GM21786 (cell line): Measurements from ENCODE around the gene CUTA.
A peak's percentile ranks its signal among the peaks of the same experiment; 100 is the strongest.

ENCODE experiments used
- ATAC-seq: cut with Tn5 transposase; IDR thresholded peaks from one replicate; pipeline ENCODE4 v1.9.1; 2021; ENCODE audit not compliant: unreplicated experiment

Gene CUTA

DNA sequence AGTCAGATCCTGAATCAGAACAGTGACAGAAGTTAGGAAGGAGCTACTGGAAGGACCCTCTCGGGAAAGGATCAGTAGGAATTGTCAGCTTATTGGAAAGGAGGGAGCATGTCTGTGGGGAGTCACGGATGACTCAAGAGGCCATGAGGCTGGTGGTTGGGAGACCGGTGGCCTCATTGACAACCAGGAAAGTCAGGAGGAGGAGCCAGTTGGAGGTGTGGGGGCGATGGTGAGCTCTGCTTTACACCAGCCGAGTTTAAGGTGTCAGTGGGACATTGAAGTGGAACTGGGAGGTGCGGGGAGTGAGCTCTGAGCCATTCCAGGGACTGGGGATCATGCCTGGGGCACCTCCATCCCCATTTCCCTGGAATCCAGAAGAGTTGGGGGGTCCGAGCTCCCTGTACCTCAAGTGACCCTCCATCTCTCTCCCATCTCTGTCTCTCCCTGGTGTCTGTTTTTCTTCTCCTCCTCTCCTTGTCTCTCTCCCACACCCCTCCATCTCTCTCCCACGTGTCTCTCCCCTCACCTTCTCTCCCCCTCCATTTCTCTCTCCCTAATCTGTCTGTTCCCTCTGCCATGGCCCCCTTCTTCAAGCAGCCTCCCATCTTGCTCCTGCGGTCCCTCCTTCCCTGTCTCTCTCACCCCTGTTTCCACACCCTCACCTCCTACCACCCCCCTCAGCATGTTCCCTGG lies 22.2 kb upstream of the CUTA start:
- ATAC-seq, result no peak

DNA sequence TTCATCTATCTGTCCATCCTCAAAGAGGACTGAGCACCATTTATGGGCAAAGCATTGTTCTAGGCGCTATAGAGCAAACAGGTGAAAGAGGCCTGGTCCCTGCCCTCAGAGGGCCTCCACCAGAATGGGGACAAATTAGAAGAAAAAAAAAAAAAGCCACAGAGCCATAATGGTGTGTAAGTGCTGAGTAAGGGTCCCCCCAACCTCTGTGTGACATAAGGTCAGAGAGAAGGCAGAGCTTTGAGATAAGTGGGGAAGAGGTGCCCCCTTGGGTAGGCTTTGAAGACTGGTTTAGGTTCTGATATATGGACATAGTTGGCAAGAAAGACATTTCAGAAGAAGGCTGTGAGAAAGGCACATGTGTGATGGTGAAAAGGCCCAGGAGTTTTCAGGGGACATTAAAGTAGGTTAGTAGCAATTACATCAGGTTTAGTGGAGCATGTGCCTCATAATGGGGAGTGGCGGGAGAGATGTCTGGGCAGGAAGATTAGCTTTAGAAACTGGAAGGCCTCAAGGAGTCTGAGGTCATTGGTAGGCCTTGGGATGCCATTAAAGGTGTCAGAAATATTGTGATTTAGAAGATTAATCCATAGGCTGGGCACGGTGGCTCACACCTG lies 21.2 kb upstream of the CUTA start:
- no peak for ATAC-seq

DNA sequence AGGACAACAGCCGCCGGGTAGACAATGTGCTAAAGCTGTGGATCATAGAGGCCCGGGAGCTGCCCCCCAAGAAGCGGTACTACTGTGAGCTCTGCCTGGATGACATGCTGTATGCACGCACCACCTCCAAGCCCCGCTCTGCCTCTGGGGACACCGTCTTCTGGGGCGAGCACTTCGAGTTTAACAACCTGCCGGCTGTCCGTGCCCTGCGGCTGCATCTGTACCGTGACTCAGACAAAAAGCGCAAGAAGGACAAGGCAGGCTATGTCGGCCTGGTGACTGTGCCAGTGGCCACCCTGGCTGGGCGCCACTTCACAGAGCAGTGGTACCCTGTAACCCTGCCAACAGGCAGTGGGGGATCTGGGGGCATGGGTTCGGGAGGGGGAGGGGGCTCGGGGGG lies 19.8 kb upstream of the CUTA start:
- ATAC-seq, result no peak

DNA sequence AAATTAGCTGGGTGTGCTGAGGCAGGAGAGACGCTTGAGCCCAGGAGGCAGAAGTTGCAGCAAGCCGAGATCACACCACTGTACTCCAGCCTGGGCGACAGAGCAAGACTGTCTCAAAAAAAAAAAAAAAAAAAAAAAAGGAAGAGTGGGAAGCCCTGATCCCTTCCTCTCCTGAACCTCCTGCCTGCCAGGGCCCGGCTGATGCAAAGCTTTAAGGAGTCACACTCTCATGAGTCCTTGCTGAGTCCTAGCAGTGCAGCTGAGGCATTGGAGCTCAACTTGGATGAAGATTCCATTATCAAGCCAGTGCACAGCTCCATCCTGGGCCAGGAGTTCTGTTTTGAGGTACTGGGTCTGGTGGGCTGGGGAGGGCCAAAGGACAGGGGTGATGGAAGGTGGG lies 17.1 kb upstream of the CUTA start:
- no peak for ATAC-seq

DNA sequence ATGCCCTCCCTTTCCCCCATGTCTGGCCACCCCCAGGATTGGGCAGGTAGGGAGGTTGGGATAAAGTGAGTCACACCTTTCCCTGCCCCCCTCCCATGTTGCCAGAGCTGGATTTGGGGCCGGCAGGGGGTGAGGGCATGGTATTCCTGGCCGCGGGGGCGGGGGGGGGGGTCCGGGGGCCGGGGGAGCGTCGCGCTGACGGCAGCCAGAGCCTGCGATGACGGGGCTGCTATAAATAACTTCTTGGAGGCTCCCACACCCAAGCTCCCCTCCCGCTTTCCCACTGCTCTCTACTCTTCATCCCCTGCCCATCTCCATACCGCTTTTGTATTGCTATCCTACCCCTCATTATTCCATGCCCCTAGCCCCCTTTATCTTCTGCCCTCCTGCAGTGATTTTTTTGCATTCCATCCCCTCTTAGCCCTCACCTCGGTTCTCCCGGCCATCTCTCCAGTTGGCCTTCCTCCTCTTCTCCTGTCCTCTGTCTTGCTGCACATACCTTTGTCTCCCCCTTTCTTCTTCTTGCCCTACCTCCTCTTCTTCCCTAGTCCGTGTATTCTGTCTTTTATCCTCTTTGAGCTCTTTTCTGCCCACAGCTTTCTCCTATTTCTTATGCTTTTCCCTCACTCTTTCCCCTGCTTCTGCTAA lies 15.8 kb upstream of the CUTA start:
- ATAC-seq, result no peak

DNA sequence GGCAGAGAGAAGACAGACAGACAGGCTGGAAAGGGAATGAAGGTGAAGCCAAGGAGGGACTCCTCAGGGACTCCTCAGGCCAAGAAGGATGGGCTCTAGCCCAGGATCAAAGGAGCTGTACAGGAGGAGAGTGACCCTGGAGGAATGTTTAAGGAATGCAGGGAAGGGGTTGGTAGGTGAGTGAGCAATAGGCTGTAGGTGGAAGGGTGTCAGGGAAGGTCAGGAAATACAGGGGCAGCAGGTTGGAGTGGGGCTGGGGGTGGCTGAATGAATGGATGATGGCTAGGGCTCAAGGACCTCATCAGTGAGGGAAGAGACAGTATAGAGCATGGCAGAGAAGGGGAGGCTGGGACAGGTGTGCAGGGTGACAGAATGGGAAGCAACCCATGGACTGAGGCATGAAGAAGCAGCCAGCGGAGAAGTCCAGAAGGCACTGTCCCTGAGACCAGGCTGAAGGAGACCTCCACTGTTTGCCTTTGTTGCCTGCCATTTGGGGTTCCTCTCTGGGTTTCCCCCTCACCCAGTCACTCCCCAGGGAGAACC lies 15.2 kb upstream of the CUTA start:
- ATAC-seq, result no peak

DNA sequence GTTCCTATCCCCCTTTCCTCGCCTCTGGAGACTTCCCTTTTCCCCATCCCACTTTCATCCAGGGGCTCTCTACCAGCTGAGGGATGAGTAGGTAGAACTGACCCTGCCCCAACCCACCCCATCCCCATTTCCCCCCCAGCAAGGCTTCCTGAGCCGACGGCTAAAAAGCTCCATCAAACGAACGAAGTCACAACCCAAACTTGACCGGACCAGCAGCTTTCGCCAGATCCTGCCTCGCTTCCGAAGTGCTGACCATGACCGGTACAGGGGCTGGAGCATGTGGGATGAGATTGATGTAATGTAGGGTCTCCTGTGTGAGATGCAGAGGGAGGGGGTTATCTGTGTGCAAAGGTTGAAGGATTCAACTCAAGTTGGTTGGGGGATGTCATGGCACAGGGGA lies 14.6 kb upstream of the CUTA start:
- no peak for ATAC-seq

DNA sequence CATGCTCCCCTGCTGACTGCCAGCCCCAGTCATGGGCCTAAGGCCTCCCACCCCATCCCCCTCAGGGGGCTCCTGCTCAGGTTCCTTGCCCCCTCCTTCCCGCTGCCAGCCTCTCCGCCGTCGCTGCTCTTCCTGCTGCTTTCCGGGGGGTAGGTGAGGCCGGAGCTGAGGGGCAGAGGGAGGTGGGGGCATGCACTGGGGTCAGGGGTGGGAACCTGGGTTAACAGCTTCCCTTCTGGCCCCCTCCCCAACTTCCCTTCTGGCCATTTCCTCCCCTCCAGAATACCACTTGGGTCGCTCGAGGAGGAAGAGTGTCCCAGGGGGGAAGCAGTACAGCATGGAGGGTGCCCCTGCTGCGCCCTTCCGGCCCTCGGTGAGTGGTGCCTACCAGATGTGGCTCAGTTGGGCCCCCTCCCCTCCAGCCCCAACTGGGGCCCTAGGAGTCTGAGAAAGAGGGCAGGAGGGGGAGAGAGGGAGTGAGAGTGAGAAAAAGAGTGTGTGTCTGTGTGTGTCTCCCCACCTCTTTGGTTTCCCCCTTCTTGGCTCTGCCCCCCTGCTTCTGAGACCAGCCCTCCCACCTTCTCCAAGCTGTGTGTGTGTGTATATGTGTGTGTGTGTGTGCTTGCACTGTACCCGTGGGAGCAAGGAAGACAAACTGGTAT lies 14.1 kb upstream of the CUTA start:
- ATAC-seq, result no peak

DNA sequence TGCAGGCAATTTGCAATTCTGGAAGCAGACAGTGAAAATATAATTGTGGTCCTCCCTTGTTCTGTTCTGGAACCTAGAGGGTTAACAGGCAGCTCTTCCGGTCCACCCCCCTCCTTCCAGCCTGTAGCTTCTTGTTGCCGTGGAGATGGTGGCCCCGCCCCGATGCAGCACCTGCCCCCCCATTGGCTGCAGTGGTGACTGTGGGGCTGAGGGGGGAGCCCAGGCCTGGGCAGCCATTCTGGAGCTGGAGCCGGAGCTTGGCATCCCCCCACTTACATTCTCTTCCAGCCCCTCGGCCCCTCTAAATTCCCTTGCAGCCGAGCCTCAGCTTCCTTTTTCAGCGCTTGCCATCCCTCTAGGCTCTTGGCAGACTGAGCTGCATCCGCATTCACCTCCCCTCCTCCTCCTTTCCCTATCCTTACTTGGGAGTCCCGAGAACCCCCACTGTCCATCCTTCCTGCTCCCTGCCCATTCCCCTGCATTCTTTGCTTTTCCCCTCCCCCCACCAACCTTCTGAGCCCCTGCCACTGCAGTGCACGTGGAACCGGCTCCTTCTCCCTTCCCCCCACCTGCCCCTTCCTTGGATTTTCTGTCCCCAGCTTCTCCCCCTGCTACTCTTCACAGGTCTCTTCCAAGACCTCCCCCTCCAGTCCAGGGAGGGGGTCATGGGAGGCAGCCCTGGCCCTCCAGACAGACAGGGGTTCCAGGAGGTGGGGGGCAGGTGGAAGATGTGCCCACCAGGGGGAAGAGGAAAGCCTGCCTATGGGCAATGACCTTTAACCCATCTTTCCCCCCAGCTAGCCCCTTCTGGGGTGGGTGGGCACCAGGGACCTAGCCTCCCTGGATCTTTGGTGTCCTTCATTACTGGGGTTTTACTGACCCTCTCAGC lies 13.3 kb upstream of the CUTA start:
- peak; percentile 61 for ATAC-seq

DNA sequence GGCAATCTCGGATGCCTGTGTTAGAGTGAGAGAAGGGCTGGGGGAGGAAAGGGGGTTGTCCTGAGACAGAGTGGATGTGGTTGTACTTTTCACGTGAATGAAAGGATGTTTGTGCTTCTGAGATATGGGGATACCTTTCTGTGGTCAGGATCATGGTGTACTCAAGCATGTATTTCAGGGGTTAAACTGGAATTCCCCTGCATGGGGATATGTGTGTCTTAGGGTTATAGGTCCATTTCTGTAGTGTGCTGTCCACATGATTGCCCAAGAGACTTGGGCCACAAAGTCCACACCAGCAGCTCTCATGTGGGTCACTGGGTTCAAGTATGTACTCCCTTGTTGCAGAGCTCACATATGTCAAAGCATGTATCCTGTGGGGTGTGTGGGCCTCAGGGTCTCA lies 12.4 kb upstream of the CUTA start:
- no peak for ATAC-seq

DNA sequence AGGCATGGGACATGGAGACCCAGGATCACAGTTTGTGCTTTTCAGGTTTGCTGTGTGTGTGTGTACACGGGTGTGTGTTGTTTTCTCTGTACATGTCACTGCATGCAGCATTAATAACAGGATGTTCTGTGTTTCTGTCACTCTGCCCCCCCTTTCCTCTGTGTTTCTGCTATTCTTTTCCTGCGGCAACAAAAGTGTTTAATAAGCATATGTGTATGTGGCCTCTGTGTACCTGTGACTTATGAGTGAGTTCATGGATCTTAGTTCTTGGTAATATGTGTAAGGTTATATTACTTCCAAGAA lies 11.8 kb upstream of the CUTA start:
- no peak for ATAC-seq

DNA sequence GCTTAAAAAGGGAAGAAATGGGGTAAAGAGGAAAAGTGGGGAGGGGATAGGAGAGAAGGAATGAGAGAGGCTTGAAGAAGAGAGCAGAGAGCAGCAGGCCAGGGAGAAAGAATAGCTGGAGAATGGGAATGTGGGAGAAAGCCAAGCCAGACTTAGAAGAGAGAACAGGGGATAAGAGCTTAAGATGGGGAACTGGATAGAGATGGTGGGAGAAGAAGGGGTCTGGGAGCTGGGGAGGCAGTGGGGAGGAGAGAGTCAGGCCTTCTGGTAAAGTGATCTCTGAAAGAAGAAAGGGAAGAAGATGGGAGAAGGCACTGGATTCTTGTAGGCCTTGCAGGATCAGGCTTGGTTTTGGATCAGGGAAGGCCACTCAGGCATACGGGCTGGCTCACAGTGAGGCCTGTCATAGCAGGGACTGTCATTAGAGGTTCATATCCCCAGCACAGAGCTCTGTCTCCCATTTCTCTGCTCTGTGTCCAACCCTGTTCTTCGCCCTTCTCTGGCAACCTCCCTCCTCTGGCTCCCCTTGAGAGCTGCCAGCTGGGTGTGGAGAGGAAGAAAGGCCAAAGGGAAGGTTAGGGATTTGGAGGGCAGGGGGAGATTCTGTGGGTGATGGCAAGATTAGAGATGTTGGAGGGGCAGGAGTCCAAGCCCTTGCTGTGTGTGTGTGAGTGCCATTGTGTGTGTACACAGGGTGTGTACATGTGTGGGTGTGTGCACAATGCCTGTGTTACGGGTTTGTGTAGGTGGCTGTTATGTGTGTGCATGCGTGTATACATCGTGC lies 11.3 kb upstream of the CUTA start:
- no peak for ATAC-seq

DNA sequence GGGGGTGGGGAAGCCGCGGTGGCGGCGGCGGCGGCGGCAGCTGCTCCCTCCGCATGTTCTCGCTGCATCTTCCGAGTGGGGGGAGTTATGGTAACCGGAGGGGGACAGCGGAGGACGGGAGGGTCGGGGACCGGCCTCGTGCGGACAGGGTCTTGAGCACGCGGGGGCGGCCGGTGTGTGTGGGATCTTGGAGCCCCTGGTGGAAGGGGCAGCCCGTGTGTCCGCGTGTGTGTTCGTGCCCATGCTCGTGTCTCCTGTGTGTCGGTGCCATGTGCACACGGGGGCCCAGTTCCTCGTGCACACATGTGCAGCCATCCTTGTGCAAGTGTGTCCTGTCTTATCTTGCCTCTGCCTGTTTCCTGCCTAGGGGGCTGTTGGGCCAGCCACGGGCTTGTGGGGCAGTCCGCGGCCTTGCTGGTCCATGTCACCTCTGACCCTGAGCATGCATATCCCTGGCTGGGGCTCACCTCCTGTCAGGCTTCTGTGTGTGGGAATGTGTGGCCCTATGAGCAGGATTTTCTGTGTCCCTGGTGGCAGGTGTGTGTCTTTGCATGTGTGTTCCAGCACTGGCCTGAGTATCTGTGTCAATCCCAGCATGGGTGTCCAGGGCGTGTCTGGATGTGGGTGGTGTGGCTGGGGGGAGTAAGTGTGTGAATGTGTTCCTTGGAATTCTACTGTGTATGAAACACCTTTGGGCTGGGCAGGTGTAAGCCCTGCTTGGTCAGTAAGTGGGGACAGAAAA lies 10.5 kb upstream of the CUTA start:
- no peak for ATAC-seq

DNA sequence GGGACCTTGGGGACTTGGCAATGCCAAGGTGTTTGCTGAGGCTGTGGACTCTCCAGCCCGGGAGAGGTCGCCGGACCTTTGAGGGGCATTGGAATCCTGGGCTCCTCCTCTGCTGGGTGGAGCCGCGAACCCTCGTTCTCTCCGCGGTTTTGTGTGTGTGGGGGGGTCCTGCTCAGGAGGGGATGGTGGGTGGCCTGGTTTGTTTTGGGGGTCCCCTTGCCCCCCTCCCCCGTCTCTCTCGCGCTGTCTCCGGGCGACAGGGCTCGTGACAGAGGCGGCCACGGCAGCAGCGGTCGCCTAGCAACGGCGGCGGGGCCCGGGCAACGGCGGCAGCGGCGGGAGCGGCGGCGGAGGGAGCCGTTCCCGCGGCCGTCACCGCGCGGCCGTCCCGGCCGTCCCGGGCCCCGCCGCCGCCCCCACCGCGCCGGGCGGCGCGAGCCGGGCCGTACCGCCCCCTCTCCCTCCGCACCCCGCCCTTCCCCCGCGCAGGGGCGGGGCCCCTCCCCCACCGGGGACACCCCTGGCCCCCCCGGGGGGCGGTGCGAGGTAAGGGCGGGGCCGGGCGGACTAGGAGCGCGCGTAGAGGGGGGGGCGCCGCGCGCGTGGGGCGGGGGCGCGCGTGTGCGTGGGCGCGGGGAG lies 9.8 kb upstream of the CUTA start:
- ATAC-seq, result no peak

DNA sequence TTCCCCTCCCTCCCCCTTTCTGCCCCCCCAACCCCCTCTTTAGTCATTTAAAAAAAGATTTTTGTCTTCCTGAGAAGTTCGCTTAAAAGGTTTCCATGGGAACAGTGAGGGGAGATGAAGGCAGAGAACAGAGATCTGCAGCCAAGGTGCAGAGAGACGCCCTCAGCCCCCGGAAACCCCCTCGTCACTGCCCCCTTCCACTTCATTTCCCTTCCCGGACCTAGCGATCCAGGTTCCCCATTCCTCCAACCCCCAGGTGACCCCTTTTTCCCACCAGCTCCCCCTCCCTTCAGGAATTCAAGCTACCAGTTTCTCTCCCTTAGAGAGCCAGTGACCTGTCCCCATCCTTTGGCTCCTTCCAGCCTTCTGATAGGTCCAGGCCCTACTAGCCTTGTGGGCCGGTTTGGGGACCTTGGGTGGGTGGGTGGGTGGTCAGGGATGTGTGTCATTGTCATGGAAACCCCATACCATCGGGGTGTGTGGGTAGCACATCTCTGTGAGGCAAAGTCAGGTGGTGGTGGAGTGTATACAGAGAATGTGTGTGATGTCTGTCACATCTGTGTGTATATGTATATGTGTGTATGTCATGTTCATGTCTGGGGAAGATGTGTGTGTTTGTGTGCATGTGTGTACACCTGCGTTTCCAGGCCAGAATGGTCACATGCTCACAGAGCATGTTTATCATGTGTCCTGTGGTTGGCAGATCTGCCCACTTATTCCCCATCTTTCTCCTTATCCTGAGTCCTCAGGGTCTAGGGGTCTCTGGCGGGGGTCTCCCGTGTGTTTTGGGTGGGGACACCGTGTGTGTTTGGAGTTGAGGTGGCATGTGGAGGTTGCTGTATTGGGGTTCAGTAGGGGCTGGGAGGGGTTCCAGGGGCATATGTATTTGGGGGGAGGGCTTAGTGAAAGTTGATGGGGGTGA lies 8.9 kb upstream of the CUTA start:
- ATAC-seq, result no peak

DNA sequence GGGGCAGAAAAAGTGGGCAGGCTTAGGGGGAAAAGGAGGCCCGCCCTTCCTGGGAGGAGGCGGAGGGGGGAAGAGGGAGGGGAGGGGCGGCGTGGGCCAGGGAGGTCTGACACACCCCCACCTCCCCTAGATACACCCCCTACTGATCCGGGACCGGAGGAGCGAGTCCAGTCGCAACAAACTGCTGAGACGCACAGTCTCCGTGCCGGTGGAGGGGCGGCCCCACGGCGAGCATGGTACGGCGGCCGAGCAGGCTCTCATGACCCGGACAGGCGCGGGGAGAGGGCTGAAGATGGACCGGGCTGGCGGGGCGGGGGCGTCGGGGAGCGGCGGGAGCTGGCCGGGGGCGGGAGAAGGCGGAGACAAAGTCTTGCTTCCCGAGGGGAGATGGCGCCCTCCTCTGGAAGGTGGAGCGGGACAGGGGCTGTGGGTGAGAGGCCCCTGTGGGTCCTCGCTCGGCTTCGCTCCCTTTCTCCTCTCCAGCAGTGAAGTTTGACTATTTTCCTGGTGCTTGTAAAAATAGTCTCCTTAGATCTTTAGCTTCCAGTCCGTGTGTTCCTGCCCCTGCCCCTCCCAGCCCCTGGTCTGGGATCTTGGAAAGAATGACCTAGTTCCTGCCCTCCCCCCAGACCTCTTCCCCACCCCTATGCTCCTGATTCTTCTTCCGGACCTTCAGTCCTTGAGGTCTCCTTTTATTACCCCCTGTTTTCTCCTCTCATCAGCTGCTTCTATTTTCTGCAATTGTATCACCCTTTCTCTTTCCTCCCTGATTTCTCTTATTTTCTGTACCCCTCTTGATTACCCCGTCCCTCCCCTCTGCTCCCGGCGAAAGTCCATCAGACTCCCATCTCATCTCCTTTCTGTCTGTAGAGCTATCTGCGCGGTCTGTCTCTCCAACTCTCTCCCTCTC lies 8.0 kb upstream of the CUTA start:
- peak; percentile 45 for ATAC-seq
